ENCODE measurements around the gene HRH1.

- no peak for TF ChIP-seq CTCF (IDR thresholded peaks at IDR 0.05; ENCODE audit: extremely low read depth in 1 of 2, insufficient read depth in 1 of 2, low read depth in 1 of 2, low read length in 2 of 2)
- TF ChIP-seq EZH2 (IDR thresholded peaks at IDR 0.05; ENCODE audit: borderline replicate concordance, low read depth, low read length, severe bottlenecking): no peak
- no peak for TF ChIP-seq POLR2A (IDR thresholded peaks at IDR 0.05; ENCODE audit: low read depth, low read length)
- TF ChIP-seq POLR2AphosphoS5 (IDR thresholded peaks at IDR 0.05; ENCODE audit: insufficient read depth, low read depth, low read length): no peak
- no peak for TF ChIP-seq MAX (IDR thresholded peaks at IDR 0.05; ENCODE audit: insufficient read depth, insufficient read length)
- no peak for TF ChIP-seq MYC (IDR thresholded peaks at IDR 0.05; ENCODE audit: low read depth, low read length)
- TF ChIP-seq FOS (IDR thresholded peaks at IDR 0.05; ENCODE audit: borderline replicate concordance, insufficient read depth, low read length): no peak
Observed at GRCh38 chr3:11134794-11135193, 19.5 kb upstream of the HRH1 start.
